ENCODE measurements around the gene KDM4C.

DNA sequence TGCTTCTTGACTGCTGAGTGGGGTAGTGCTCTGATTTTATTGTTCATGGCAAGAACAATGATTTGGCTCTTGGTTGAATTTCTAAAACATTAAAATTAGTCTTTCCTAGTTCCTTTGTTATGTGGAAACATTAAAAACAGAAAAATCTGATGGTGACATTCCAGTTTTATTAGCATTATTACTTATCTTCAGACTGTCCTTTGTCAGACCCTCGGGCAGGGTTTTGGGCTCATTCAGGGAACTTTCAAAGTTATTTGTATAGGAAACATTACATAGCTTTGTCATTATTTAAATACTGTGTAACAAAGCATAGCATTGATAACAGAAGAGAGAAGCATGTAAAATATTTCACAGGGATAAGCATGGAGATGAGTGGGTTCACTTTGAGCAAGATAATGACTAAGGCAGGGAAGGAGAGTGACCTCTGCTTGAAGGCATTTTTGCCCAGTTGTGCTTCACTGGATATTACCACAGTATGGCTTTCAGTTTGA lies 119.9 kb downstream of the KDM4C start:
- TF ChIP-seq POLR2AphosphoS5 (IDR thresholded peaks at IDR 0.05) (no peak), CTCF (IDR thresholded peaks at IDR 0.05) (no peak), EP300 (IDR thresholded peaks at IDR 0.05) (no peak)

Measured in sigmoid colon (tissue), 4 donors.